Endometrial microvascular endothelial cells (primary cell): Measurements from ENCODE around the gene SBK2. TPM values are rescaled to one million over a fixed set of nuclear protein-coding genes. Genes with fewer than 3 reads are reported as not detected.
"Not testable (repeated sequence)": the region's sequence is repeated elsewhere in the genome, so short reads cannot be mapped to it uniquely, and the experiment has no call there.

Source experiments
- in situ Hi-C: cut with HindIII; loops from 2 replicates; pipeline ENCODE4 v1.10.0; 2017; ENCODE audit warnings: low sequenced_read_pairs, low pct_unique_long_range_greater_than_20kb; ENCODE audit errors: inconsistent ontology term
- total RNA-seq: library from RNA; depleted of rRNA; stranded (reverse); fragments of >200 nt; gene quantifications from one replicate; pipeline ENCODE4 v1.2.3, GENCODE V29; 2015; ENCODE audit errors: inconsistent ontology term

The SBK2 gene
- total RNA-seq = not detected

DNA sequence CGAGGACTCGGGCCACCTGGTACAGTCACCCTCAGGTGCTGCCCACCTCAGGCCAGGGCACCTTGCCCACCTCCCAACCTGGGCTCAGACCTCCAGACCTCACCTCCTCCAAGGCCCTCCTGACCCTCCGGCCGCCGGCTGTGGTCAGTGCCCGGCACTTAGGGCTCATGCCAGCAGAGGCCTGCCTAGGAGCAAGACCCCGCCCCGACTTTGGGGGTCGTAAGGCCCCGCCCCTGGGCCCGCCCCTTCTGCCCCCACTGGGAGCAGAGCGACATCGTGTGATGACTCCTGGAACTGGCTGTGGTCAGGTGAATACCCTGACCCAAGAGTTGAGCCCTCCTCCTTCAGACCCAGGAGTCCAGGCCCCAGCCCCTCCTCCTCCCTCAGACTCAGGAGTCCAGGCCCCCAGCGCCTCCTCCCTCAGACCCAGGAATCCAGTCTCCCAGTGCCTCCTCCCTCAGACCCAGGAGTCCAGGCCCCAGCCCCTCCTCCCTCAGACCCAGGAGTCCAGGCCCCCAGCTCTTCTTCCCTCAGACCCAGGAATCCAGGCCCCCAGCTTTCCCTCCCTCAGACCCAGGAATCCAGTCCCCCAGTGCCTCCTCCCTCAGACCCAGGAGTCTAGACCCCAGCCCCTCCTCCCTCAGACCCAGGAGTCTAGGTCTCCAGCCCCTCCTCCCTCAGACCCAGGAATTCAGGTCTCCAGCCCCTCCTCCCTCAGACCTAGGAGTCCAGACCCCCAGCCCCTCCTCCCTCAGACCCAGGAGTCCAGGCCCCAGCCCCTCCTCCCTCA lies at the start of gene SBK2:
Gene SBK2 (minus strand): TSS at position 183 of the 790 bp plus-strand sequence. CDS start 839 bp downstream, outside the sequence.
- in situ Hi-C loops = no loop called here

DNA sequence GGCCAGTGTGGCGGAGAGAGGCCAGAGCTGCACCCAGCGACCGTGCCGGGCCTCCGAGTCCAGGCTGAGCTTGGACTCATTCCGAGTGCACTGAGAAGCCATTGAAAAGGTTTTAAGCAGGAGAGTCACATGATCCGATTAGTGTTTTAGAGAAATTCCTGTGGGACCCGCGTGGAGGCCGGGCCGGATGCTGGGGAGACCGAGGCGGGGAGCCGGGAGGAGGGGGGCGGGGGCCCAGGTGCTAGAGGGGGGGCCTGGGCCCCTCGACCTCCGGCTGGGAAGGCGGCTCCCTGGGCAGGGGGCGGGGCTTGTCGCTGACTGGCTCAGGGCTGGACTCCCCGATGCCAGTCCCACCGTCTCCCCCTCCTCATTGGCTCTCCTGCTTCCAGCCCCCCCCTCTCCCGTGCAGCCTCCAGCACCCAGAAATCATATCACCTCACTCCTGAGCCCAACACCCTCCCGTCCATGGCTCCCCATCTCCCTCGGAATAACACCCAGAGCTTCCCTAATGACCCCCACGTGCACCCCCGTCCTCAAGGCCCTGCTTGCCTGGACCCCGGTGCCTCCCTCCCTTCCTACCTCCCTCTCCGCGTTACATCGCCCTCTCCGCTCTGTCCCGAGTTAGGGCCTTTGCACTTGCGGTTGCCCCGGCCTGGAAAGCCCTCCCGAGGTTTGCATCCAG lies 48.9 kb upstream of the SBK2 start:
- in situ Hi-C loops = no loop called here

- in situ Hi-C loops = no loop called here
These were observed 47.9 kb upstream of the SBK2 start for GRCh38 chr19:55584871-55585270.

DNA sequence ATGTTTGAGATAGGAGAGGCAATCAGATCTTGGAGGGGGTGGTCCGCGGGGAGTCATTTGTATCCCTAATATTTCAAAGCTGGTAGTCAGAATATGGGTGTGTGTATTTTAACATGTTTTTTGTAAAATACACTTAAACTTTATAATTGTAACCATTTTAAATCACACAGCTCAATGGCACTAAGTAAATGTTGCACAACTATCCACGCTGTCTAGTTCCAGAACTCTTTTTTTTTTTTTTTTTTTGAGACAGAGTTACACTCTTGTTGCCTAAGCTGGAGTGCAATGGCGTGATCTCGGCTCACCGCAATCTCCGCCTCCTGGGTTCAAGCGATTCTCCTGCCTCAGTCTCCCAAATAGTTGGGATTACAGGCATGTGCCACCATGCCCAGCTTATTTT lies 47.0 kb upstream of the SBK2 start:
- in situ Hi-C loops = not testable (repeated sequence)

DNA sequence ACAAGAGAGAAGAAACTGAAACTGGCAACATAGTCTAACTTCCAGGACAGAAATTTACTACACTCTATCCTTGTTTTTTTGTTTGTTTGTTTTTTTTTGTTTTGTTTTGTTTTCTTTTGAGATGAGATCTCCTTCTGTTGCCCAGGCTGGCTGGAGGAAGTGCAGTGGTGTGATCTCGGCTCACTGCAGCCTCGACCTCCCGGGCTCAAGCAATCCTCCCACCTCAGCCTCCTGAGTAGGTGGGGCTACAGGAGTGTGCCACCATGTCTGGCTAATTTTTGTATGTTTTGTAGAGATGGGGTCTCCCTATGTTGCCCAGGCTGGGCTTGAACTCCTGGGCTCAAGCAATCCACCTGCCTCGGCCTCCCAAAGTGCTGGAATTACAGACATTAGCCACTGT lies 45.4 kb upstream of the SBK2 start:
- in situ Hi-C loops = not testable (repeated sequence)

GRCh38 chr19:55581823-55582223 lies 44.9 kb upstream of the SBK2 start:
- in situ Hi-C loops = no loop called here

DNA sequence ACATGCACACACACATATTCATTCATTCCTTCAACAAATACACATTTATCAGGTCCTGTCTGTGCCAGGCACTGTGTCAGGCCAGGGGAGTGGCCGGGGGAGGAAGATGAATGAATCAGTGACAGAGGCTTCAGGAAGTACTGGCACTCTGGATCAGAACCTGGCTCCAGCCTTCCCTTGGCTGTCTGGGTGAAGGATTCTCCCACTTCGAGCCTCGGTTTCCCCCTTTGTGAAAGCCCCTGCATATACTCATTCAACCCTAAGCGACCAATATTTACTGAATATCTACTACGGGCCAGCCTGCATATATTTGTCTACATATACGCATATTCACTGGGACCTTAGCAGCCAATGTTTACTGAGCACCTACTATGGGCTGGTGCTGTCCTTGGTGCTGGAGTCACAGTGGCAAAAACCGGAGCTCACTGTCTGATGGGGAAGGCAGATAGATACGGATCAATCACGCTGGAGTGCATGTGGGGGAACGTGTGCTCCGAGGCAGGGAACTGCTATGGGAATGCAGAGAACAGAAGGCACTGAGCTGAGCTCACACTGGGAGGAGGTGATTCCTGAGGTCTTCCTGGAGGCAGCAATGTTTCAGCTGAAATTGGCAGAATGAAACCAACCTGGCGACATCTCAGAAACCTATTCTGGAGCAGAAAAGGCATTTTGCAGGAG lies 44.4 kb upstream of the SBK2 start:
- in situ Hi-C loops = no loop called here

- in situ Hi-C loops = no loop called here
These were observed 43.8 kb upstream of the SBK2 start, which contains the start of gene ZNF579 for GRCh38 chr19:55580628-55581144. TSS of gene ZNF579 (minus strand) at chr19:55580848. CDS start at chr19:55579639, 1,209 bp downstream.

DNA sequence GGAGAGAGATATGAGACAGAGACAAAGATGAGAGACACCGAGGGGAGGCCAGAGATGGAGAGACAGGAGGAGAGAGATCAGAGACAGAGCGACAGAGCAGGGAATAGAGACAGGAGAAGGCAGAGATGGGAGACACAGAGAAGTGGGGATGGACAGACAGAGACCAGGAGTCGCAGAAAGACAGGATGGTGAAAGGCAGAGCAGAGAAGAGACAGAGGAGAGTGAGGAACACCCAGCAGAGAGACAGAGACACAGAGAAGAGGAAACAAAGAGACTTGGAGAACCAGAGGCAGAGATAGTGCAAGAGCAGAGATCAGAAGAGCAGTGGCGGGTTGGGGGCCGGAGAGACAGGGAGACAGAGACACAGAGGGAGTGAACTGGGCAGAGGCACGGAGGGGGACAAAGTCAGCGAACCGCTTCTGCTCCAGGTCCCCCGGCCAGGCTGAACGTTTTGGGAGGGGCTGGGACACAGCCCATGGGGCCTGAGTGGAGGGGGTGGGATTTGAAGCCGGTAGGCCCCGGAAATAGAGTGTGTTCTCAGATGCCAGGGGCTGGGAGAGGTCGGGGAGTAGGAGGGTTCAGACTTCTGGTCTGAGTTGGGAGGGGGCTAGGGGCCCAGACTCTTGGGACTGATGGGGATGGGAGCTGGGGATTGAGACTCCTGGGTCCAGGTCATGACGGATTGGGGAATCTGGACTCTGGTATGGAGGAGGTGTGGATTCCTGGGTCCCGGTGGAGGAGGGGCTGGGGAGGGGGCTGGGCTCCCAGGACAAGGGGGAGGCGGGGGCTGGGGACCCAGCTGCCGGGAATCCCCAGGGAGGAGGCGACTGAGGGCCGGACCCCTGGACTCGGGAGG lies 43.1 kb upstream of the SBK2 start:
- in situ Hi-C loops = no loop called here

DNA sequence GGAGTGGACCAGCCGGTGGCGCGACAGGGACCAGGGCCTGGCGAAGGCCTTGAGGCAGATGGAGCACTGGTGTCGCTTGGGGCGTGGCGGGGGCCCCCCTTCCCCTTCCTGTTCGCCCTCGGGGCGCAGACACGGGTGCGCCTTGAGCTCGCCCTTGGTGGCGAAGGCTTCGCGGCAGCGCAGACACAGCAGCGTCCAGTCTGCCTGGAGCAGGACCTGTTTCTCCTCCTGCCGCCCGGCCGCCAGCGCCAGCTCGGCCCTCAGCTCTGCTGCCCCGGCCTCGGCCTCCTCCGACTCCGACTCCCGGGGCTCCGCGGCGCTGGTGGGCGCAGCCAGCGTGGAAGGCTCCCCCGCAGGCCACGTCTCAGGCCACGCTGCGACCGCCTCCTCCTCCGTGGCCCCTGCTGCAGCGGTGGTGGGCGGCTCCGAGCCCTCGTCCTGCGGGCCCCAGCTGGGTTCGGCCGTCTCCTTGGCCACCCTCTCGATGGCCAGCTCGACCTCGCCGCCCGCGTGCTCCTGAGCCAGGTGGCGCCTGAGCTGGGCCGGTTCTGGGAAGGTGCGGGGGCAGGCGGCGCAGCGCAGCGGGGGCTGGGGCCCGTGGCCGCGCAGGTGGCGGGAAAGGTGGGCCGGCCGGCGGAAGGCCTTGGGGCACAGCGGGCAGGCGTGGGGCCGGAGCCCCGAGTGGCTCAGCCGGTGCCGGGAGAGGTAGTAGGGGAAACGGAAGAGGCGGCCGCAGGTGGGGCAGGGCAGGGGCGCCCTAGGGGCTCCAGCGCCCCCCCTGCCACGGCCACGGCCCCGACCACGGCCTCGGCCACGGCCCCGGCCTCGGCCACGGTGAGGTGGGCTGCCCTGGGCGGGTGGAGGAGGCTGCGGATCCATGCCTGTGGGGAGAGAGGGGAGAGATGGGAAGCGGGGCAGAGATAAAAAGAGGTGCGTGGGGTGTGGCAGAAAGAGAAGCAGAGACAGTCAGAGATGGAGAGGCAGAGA lies 42.1 kb upstream of the SBK2 start:
- in situ Hi-C loops = no loop called here

GRCh38 chr19:55578031-55578760 lies 41.3 kb upstream of the SBK2 start:
- in situ Hi-C loops = no loop called here

- in situ Hi-C loops = no loop called here
These were observed 39.8 kb upstream of the SBK2 start for GRCh38 chr19:55576746-55577145.

- in situ Hi-C loops = not testable (repeated sequence)
These were observed 37.0 kb upstream of the SBK2 start for GRCh38 chr19:55573929-55574328.

- in situ Hi-C loops = not testable (repeated sequence)
These were observed 32.5 kb upstream of the SBK2 start for GRCh38 chr19:55569477-55569876.

- in situ Hi-C loops = no loop called here
These were observed 30.9 kb upstream of the SBK2 start for GRCh38 chr19:55567708-55568328.

DNA sequence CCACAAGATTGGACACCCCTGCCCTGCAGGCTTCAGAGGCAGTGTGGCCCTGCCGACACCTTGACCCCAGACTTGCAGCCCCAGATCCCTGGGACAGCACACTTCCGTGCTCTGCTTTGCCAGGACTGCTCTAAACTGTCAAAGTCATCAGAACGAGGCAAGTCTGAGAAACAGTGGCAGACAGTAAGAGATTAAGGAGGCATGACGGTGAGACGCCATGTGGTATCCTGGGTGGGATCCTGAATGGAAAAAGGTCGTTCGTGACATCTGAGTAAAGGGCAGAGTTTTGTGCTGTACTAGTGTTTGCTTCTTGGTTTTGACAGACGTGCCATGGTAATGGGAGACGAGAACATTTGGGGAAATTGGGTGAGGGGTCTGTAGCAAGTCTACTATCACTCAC lies 29.9 kb upstream of the SBK2 start:
- in situ Hi-C loops = no loop called here
